Epithelial cell of esophagus (primary cell): Measurements from ENCODE around the gene DNAJC25.
A peak's percentile ranks its signal among the peaks of the same experiment; 100 is the strongest.

Experiments
- DNase-seq: peaks from one replicate; pipeline ENCODE4 v3.0.0; 2010; ENCODE audit warnings: low read depth
- H3K4me3 ChIP-seq: 2 replicates; pipeline ENCODE4 v1.5.1; 2011; ENCODE audit warnings: mild to moderate bottlenecking, low read length, control low read depth
- CTCF ChIP-seq: IDR thresholded peaks from 2 replicates; pipeline ENCODE4 v1.5.1; 2011; ENCODE audit warnings: low read depth, mild to moderate bottlenecking, low read length, control low read depth, inconsistent platforms; ENCODE audit not compliant: insufficient read depth; ENCODE audit errors: missing control alignments

Gene DNAJC25

GRCh38 chr9:111649016-111649415, 17.9 kb downstream of the DNAJC25 start:
- no peak overlapping the region for H3K4me3 ChIP-seq
- no peak for DNase-seq
- TF ChIP-seq CTCF = no peak

- no peak for TF ChIP-seq CTCF
- no peak for DNase-seq
- no peak overlapping the region for H3K4me3 ChIP-seq
These were observed 25.9 kb downstream of the DNAJC25 start for GRCh38 chr9:111657051-111657450.

DNA sequence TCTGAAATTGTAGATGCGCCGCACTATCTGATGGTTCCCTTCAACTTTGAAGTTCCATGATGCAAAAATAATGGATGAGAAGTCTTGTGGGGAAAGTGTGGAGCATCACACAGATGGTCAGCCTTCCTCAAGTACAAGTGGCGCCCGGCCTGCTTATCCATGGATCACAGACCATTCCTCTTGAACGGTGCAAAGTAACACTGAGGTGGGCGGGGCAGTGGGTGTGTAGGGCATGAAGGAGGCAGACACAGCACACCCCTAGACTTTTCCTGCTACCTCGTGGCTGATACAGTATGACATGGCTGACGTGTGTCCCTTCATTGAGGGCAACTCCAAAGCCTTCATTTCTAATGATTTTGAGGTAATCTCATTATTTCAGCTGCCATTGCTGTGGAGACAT, 27.8 kb downstream of the DNAJC25 start:
- DNase-seq = no peak
- H3K4me3 ChIP-seq = no peak overlapping the region
- TF ChIP-seq CTCF = no peak

- DNase-seq = no peak
- no peak overlapping the region for H3K4me3 ChIP-seq
- TF ChIP-seq CTCF = no peak
These were observed 28.6 kb downstream of the DNAJC25 start for GRCh38 chr9:111659691-111660090.

DNA sequence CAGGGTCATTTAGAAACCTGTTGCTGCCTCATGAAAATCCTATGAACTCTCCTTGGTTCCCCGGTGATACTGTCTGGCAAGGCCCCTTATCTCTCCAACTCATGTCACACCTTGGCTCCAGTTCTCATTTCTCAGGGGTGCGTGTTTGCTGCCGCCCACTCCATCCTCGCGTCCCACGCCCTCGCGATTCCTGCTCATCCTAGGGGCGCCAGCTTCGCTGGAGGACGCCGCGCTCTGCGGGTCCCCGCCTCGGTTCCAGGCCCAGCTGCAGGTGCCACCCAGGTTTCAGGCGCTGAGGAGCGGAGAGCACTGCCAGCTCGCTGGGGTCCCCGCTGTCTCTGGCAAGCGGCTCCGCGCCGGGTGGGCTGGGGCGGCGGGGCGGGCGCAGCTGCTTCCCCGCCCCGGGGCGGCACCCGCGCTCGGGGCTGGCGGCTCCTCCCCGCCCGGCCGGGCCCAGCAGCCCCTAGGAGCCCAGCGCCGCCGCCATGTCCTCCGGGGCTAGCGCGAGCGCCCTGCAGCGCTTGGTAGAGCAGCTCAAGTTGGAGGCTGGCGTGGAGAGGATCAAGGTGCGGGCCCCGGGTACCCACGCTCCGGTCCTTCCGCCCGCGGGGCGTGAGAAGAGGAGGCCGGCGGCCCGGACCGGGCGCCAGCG, 30.1 kb downstream of the DNAJC25 start, which contains the start of gene GNG10:
TSS of gene GNG10 (plus strand) at position 456 of the 652 bp plus-strand sequence. CDS start at position 486, 30 bp downstream.
- no peak for TF ChIP-seq CTCF
- DNase-seq = peak; percentile 64
- H3K4me3 ChIP-seq = peak within 1 kb of the TSS; percentile 68

GRCh38 chr9:111661802-111662521, 30.8 kb downstream of the DNAJC25 start:
- TF ChIP-seq CTCF = no peak
- H3K4me3 ChIP-seq = peak overlapping the region; percentile 68
- peak; percentile 21 for DNase-seq
